A172 (cell line): ENCODE results near the gene CLEC1A. TPM values are rescaled to one million over a fixed set of nuclear protein-coding genes. Genes with fewer than 3 reads are reported as not detected.

Experiments used
- DNase-seq: peaks from one replicate; pipeline ENCODE4 v3.0.0-alpha.2; 2015; ENCODE audit warnings: low spot score
- total RNA-seq: library from RNA; depleted of rRNA; stranded (reverse); fragments of >200 nt; shearing (Covaris generic); gene quantifications from 2 replicates; pipeline ENCODE4 v1.2.3, GENCODE V29; 2014

Gene CLEC1A
- total RNA-seq, 1 experiment from 2014 or later: not detected

- peak; percentile 1 for DNase-seq
Observed at GRCh38 chr12:10101648-10102220, 2.9 kb upstream of the CLEC1A start.

- DNase-seq: peak; percentile 23
Observed at GRCh38 chr12:10101042-10101579, 2.3 kb upstream of the CLEC1A start.

GRCh38 chr12:10097521-10097920 is 1.3 kb downstream of the CLEC1A start:
- DNase-seq: peak; percentile 4

GRCh38 chr12:10095971-10096370 is 2.8 kb downstream of the CLEC1A start:
- no peak for DNase-seq

- no peak for DNase-seq
Observed at GRCh38 chr12:10094646-10095395, 4.0 kb downstream of the CLEC1A start.

GRCh38 chr12:10088955-10089900 is 9.6 kb downstream of the CLEC1A start:
- DNase-seq: no peak

GRCh38 chr12:10088031-10088430 is 10.8 kb downstream of the CLEC1A start:
- DNase-seq: no peak

- DNase-seq: no peak
Observed at GRCh38 chr12:10086387-10086786, 12.4 kb downstream of the CLEC1A start.

- no peak for DNase-seq
Observed at GRCh38 chr12:10084733-10085132, 14.1 kb downstream of the CLEC1A start.

GRCh38 chr12:10082117-10082874 is 16.5 kb downstream of the CLEC1A start:
- DNase-seq: no peak

GRCh38 chr12:10075451-10075850 is 23.3 kb downstream of the CLEC1A start:
- DNase-seq: no peak

- DNase-seq: no peak
Observed at GRCh38 chr12:10073261-10073660, 25.5 kb downstream of the CLEC1A start.

GRCh38 chr12:10072131-10072530 is 26.7 kb downstream of the CLEC1A start:
- DNase-seq: no peak

- DNase-seq: no peak
Observed at GRCh38 chr12:10070380-10070779, 28.4 kb downstream of the CLEC1A start.

GRCh38 chr12:10069976-10070375 is 28.8 kb downstream of the CLEC1A start:
- no peak for DNase-seq

GRCh38 chr12:10069099-10069498 is 29.7 kb downstream of the CLEC1A start:
- peak; percentile 79 for DNase-seq

- no peak for DNase-seq
Observed at GRCh38 chr12:10068644-10069043, 30.1 kb downstream of the CLEC1A start.

- DNase-seq: peak; percentile 2
Observed at GRCh38 chr12:10067942-10068341, 30.8 kb downstream of the CLEC1A start.

GRCh38 chr12:10067264-10067663 is 31.5 kb downstream of the CLEC1A start:
- DNase-seq: no peak

- DNase-seq: no peak
Observed at GRCh38 chr12:10065241-10065640, 33.5 kb downstream of the CLEC1A start.

GRCh38 chr12:10058387-10058786 is 40.4 kb downstream of the CLEC1A start:
- no peak for DNase-seq
